HG02588 (cell line): ENCODE data around the gene SLC51A.
"Not testable (repeated sequence)": the region's sequence is repeated elsewhere in the genome, so short reads cannot be mapped to it uniquely, and the experiment has no call there.

Experiments
- ATAC-seq: cut with Tn5 transposase; IDR thresholded peaks from one replicate; pipeline ENCODE4 v1.9.1; 2021; ENCODE audit warnings: mild to moderate bottlenecking, moderate library complexity; ENCODE audit not compliant: unreplicated experiment

SLC51A gene

GRCh38 chr3:196193133-196193735 lies 23.1 kb upstream of the SLC51A start:
- no peak for ATAC-seq

- ATAC-seq, result no peak
These were observed 22.4 kb upstream of the SLC51A start for GRCh38 chr3:196193736-196194541.

- no peak for ATAC-seq
These were observed 21.8 kb upstream of the SLC51A start for GRCh38 chr3:196194542-196194915.

DNA sequence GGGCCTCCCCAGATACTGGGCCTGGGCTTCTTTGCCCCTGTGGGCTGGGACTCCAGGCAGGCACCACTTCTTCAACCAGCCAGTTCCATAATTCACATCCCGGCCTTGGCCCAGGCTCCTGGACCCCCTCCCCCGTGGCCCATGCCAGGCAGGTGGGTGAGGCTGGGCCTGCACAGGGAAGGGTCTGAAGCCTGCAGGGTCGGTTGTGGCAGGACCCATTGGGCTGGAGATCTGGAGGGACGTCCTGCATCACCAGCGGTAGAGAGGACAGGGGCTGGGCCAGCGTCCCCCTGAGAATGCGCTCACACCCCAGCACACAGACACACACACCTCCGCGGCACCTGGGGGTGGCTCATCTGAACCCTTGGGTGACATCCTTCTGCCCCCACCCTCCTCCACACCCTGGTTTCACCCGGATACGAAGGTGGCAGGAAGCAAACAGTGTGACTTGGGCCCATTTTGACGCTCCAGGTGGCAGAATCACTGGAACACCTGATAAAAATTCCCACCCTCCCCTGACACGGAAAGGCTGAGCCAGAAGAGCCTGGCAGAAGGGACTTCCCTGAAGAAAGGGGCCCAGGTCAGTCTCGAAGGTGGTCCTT lies 20.6 kb upstream of the SLC51A start:
- ATAC-seq, result no peak

GRCh38 chr3:196197524-196197923 lies 18.8 kb upstream of the SLC51A start:
- ATAC-seq, result no peak

- ATAC-seq, result no peak
These were observed 18.2 kb upstream of the SLC51A start for GRCh38 chr3:196198081-196198675.

GRCh38 chr3:196198771-196199753 lies 17.3 kb upstream of the SLC51A start:
- no peak for ATAC-seq

GRCh38 chr3:196202516-196202970 lies 13.8 kb upstream of the SLC51A start:
- ATAC-seq, result peak; percentile 52

DNA sequence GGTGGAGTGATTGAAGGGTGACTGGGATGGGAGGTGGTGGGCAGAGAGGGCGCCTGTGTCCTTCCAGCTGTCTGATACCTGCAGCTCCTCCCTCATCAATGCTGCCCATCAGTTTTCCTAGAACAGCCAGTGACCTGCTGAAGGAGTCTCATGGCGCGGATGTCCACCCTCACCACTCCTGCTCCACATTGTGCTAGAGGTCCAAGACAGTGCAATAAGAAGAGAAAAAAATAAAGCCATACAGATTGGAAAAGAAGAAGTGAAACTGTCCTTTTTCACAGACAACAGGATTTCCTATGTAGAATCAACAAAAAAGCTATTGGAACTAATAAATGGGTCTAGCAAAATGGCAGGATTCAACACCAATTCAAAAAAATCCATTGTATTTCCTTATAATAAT lies 12.5 kb upstream of the SLC51A start:
- no peak for ATAC-seq

DNA sequence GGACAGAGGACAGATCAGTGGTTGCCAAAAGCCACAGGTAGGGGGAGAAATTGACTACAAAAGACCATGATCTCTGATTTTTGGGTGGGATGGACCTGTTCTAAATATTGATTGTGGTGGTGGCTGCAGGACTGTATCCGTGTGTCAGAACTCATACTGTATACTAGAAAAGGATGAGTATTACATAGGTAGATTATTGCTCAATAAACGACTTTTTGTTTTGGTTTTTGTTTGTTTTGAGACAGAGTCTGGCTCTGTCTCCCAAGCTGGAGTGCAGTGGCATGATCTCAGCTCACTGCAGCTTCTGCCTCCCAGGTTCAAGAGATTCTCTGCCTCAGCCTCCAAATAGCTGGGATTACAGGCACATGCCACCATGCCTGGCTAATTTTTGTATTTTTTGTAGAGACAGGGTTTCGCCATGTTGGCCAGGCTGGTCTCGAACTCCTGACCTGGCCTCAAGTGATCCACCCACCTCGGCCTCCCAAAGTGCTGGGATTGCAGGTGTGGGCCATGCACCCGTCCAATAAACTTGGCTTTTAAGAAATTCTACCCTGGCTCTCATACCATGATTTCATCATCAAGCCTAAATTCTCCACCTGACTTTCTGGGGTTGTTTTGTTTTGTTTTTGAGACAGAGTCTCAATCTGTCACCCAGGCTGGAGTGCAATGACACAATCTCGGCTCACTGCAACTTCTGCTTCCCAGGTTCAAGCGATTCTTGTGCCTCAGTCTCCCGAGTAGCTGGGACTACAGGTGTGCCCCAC lies 10.7 kb upstream of the SLC51A start:
- not testable (repeated sequence) for ATAC-seq

GRCh38 chr3:196207159-196207832 lies 9.0 kb upstream of the SLC51A start:
- no peak for ATAC-seq

DNA sequence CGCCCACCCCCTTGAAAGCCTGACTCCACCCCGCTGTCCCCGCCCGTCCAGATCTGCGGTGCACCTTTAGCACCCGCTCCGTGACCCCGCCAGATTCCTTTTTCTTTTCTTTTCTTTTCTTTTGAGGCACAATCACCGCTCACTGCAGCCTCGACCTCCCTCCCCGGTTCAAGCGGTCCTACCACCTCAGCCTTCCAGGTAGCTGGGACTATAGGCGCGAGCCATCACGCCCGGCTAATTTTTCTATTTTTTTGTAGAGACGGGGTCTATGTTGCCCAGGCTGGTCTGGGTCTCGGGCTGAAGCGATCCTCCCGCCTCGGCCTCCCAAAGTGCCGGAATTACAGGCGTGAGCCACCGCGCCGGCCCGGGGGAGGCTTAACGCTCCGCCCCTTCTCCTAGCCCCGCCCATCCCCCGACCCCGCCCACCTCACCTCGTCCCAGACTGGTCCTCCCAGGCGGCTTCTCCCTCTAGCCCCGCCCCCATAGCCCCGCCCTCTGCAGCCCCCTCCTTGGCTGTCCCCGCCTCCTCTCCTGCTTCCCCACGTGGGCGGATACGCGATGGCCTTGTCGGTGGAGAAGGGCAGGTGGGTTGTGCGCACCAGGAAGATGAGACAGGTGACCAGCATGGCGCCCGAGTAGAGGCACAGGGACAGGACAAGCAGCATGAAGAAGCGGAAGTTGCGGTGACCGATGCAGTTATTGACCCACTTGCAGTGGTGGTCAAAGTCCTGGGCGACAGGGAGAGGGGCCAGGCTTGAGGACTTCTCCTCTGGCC lies 8.3 kb upstream of the SLC51A start:
- no peak for ATAC-seq

GRCh38 chr3:196208942-196209695 lies 7.2 kb upstream of the SLC51A start:
- no peak for ATAC-seq

- ATAC-seq, result not testable (repeated sequence)
These were observed 6.2 kb upstream of the SLC51A start for GRCh38 chr3:196209944-196210672.

- no peak for ATAC-seq
These were observed 5.4 kb upstream of the SLC51A start, which contains the start of gene ZDHHC19 for GRCh38 chr3:196210673-196211556. TSS of gene ZDHHC19 (minus strand) at chr3:196211400. CDS start at chr3:196211315, 85 bp downstream.
